GM21576 (cell line): Measurements from ENCODE around the gene SLC6A13.

Source experiments
- ATAC-seq: cut with Tn5 transposase; IDR thresholded peaks from one replicate; pipeline ENCODE4 v1.9.1; 2021; ENCODE audit warnings: mild to moderate bottlenecking, moderate library complexity; ENCODE audit not compliant: unreplicated experiment

SLC6A13 gene

DNA sequence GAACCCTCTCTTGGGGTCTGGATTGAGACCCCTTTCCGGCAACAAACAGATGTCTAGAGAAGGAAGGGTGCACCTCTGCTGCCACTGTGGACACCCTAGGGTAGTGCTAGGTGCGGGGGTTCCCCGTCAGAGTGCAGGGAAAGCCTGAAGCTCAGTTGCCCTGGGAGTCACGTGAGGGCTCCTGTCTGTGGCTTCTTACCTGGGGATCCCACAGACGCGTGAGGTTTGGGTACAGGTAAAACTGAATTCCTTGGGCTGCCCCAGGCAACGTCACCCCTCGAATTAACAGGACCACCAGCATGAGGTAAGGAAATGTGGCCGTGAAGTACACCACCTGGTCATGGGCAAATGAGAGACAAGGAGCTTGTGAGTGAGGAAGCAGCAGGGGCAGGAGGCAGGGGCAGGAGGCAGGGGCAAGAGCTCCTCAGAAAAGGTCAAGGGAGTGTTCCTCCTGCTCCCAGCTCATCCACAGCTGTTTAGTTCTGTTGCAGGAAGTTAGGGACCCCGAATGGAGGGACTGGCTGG lies 27.7 kb downstream of the SLC6A13 start:
- no peak for ATAC-seq

DNA sequence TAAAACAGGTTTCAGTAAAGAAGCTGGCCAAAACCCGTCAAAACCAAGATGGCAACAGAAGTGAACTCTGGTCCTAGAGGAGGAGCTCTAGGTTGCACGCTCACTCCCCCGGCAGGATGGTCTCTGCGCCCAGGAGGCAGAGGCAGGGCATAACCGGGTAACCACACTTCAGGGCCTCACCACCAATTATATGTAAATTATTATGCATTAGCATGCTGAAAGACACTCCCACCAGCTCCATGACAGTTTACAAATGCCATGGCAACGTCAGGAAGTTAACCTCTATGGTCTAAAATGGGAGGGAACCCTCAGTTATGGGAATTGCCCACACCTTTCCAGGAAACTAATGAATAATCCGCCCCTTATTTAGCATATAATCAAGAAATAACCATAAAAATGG lies 28.6 kb downstream of the SLC6A13 start:
- ATAC-seq = no peak

DNA sequence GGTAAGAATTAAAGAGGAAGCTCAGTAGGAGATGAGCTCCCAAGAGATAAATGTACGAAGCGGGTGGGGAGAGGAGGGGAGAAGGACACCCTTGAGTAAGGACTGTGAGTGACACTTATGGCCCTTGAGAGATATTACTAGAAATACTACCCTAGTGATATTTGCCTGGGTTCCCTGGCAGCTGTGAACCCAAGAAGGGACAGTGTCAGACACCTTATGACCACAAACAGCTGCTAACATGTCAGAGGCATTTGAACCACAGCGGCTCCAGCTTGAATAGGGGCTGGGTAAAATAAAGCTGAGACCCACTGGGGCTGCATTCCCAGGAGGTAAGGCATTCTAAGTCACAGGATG lies 29.0 kb downstream of the SLC6A13 start:
- ATAC-seq = no peak

DNA sequence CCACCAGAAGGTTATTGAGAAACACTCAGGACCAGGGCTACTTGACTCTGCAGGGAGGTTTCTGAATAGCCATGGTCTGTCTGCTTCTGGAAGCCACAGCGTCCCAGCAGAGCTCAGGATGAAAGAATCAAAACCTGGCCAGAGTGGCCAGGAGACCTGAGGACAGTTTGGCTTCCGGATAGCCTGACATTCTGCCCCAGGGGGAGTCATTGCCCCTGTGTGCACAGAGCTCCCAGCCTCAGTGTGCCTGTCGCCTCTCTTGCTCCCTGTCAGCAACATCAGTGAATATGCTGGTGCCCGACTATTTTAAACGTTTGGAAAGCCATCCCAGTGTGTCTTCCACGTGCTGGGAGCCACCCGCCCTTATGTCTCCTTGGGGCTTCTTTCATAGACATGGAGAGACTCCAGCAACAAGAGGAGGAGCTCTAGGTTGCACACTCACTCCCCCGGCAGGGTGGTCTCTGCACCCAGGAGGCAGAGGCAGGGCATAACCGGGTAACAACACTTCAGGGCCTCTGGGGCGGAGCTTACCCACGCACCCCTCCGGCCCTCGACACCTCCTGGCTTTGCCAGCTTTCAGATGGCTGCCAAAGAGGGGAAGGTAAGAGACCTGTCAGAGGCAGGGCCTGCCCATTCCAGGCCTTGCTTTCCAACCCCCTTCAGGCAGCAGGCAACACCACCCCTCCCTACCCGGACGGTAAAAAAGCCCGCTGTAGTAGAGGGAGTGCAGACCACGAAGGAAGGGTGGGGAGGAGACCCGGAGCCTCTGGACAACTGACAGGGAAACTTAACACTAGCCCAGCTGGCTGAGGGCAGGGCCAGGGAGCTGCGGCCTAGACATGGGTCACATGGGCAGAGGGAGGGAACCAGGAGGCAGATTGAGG lies 29.7 kb downstream of the SLC6A13 start:
- ATAC-seq = no peak

DNA sequence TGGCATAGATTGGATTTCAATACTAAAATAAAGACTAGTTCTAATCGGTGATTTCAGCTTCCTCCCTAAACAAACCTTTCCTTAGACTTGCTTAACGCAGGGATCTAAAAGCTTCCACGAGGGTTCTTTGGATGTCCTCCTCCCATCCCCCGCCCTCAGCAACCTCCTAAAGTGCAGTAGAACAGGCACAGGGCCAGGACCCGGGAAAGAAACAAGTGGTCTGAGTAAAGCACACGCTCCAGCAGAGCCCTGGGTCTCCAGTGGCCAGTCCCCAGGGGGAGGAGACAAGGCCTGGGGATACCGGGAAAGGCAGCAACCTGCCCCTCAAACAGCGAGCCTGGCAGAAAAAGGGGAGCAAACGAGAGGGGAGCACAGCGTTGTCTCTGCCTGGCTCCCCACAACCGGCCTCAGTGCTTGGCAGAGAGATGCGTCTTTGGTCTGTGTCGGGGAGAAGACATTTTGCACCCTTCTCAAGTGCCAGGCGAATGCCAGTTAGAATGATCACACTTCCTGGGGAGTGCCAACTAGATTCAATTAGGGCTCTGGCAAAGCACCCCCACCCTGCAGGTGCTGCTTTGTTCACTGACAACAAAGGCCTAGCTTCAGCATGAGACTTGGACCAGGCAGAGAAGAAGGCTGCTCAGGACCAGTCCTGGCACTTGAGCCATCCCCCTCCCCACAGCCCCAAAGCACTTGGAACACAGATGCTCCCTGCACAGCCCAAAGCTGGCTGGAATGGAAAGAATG lies 31.5 kb downstream of the SLC6A13 start:
- no peak for ATAC-seq

DNA sequence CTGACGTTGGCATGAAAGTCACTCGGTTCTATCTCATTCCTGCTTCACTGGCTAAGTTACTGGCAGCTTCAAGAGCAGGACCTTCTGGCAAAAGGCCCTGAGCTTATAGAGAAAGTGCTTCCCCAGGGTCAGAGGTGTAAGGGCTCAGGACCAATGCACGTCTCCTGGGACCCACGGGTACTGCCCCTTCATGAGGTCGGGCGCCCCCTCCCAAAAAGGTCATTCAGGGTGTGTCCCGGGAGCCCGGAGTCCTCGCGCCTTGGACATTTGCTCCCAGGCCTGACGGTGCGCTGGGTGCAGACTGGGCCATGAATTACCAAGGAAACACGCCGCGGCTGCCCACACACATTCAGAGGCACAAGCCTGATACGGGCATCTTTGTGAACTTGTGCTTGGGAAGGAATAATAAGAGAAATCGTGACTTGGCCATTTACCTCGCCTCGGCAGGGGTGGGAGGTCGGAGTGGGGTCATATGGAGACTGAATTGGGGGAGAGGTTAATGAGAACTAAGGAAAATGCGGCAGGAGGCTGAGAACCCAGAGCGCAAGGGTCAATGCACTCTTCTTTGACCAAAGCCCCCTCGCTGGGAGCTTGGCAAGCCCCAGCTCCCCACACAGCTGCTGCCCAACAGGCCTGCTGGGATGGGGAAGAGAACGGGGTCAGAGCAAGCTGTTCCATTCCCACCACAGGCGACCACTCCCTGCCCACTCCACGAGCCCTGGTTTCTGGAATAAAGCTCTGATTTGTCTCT lies 33.0 kb downstream of the SLC6A13 start:
- no peak for ATAC-seq

DNA sequence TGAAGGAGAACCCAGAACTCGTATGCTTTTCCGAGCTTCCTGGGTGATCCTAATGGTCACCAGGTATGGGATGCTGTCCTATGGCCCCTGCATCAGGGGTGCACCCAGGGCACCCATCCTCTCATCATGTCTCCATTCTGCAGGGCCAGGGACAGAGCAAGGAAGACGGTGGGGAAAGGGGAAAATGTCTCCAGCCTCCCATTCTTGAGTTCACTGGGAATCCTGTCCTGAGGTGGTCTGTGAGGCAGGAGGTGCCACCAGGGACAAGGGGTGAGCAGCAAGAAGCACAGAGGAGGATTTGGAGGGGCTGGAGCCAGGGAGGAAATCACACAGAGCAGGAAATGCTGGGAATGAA lies 33.8 kb downstream of the SLC6A13 start:
- ATAC-seq = no peak

DNA sequence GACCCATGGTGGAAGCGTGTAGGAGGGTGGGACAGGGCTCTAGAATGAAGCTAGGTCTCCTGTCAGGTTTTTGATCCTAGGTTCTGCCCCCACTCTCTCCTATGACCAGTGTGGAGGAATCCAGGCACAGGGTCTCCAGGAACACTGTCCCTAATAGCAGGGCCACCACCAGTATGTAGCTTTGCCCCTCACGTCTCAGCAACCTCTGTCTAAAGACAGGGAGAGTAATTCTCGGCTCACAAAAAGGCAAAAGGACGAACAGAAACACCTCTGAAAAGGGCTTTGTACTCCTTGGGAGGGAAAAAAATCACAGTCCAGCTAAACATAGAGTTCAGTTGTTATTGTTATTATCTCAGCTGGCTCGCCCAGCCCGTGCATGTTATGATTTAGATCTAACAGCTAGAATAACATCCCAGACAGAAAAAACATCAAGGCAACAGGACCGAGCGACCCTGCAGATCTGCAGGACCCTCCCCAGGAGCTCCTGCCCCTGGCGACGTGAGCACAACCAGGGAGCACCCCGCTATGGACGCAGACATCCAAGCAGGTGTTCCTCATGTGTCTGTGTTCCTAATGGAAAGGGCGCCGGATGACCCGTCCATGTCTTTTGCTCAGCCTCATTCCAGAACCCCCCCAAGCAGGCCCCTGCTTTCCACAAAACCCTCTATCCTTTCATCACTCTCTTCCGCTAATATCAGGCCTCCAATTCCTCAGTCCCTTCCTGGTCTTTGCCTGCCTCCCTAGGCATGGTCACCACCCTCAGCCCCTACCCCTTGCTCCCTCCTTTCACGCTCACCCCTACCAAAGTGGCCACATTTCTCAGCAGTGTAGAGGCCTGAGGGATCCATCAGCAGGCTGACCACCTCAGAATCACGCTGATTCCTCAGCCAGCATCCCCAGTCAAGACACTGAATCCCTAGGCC lies 34.5 kb downstream of the SLC6A13 start:
- no peak for ATAC-seq

DNA sequence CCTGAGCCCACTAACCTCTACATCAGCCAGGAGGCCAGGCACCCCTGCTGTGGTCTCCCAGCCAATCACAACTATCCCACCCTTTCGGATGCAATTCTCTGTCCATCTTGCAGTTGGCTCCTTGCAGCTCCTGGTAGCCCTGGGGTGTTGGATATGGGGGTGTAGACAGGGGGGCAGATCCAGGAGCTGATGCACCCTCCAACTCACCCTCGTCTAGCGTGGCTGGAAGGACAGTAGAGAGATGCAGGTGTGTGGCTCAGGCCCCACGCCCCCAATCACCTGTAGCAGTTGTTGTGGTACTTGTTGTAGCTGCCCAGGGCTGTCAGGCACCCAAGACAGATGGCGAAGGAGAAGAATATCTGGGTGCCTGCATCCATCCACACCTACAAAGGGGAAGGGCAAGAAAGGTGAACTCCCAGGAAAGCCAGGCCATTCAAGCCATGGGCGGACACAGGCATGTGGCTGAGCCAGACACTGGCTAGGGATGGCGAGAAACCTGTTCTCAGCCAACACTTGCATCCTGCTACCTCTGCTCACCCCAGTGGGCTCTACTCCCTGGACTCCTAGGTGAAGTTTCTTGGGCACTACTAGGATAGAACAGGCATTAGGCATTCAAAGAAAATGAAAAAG lies 35.2 kb downstream of the SLC6A13 start:
- ATAC-seq = no peak

DNA sequence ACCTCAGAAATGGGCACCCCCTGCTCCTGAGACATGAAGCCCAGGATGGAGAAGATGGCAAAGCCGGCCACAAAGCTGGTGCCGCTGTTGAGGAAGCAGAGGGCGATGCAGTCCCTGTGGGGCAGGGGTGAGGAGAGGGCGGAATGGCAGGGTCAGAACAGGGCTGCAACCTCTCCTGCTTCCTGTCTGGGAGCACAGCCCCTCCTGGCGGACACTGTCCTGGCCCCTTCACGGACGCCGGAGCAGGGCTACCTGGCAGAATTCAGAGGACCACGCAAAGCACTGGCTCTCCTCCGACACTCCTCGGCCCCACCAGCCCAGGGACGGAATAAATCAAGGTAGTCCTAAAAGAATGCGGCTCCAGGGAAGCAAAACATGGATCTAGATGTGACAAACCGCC lies 36.2 kb downstream of the SLC6A13 start:
- no peak for ATAC-seq

DNA sequence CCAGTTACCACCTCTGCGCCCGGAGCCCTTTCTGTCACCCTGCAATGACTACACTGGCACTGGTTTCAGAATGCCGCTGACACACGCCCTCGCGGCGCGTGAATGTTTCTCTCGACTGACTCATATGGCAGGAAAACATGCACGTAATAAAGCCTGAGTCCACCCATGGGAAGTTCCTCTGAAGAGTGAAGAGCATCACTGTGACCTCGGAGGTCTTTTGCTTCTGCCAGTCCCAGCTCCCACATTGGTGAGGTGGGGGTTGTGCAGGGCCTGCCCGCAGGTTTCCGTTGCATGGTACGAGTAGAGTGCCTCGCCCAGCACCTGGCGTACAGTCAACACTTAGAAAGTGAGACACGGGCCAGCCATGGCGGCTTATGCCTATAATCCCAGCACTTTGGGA lies 37.6 kb downstream of the SLC6A13 start:
- ATAC-seq = no peak

DNA sequence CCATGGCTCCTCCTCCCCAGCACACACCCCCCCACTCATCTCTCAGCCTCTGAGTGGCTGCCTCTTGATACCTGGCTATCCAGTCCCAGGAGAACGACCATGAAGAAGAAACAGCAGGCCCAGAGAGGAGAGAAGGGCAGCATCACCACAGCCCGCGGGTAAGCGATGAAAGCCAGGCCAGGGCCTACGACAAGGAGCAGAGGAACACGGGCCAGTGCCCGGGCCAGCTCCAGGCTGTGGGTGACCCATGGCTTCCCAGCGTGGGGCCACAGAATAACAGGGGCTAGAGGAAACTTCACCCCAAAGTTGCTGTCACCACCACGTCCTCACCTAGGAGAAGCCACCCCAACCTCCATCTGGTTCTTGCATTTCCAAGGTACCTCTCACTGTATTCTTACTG lies 38.3 kb downstream of the SLC6A13 start:
- ATAC-seq = no peak

DNA sequence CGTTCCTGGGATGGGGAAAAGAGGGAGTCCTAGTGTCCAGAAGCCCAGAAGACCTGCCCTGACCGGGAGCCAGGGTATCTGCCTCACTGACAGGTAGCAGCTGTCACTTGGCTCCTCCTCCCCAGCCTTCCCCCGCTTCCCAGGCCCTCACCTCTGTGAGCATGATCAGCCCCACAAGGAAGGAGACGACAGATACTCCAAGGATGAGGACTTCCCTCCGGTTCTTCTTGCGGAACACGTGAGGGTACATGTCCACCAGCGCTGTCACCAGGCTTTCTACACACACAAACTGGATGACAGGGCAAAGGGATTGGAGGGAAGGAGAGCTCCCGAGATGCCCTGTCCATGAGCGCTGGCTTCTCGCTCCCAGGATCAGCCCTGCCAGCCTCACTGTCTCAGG lies 38.8 kb downstream of the SLC6A13 start:
- ATAC-seq = no peak

DNA sequence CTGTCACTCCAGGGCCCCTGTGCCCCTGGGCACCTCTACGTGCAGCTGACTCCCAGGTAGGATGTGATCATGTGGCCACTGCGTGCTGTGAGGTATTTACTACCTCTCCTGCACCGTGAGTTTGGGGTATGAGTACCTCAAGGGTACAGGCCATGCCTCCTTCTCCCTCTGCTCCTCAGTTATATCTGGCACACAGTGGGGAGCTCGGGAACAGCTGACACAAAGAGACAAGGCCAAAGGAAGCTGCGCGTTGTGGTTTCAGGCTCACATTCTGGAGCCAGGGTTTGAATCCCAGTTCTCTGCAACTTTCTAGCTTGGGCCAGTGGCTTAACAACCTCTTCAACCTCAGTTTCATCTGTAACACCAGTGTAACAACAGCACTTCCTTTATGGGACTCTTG lies 40.9 kb downstream of the SLC6A13 start:
- ATAC-seq = no peak

DNA sequence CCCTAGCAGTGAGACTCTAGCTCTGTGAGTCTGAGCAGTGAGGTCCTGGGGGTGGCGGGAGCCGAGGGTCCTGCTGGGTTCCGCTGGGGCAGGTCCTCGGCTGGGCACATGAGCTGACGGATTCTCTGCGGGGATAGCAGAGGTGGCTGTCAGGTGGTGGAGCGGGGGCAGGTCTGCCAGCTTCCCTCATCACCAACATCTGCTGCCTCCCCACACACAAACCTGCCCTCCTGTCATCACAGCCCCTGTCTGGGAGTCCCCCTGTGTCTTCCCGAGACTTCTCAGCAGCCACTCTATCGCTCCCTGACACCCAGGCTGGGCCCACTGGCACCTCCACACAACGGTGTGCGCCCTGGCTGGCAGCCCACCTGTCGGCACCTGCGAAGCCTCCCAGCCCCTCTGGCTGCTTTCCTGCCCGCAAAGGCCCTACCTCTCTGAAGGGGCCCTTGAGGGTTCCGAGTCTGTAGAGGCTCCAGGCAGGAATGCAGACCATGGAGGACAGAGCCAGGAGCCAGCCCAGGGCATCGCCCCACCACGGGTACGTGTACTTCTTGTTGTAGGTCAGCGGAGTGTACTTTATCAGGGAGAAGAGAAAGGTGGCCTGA lies 41.6 kb downstream of the SLC6A13 start:
- ATAC-seq = no peak

DNA sequence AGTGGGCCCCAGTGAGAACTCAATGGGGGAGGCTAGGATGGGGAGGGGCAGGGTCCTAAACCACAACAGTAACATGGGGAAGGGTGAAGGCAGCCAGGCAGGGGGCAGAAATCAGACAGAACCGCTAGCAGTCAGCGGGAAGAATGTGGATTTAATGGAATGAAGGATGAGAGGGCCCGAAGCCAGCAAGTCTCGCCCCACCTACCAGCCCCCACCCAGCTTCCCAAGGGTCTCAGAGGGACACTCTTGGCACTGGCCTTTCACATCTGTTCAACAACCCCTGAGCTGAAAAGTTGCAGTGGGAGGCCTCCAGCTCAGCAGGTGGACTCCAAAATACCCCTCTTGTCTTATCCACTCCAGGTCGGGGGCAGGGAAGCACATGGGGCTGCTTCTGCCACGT lies 42.1 kb downstream of the SLC6A13 start:
- no peak for ATAC-seq

DNA sequence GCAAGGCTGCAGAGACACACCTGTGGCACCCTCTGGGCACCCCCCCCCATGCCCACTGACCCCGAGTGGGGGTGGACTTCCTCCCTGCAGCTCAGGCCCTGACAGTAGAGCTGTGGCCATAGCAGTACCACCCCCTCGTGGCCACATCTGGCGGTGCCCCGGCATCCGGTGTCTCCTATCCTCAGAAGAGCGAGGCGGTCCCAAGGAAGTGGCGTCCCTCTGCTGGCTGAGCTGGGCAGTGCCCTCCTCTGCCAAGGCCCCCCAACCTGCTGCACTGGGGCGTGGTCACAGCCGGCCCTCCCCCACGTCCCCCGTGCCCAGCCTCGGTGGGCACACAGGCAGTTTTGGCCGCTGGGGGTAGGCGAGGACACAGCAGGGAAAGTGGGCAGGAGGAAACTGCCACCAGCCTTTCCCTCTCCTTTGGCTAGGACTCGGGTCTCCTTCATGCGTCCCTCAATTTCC lies 42.7 kb downstream of the SLC6A13 start:
- peak; percentile 53 for ATAC-seq

DNA sequence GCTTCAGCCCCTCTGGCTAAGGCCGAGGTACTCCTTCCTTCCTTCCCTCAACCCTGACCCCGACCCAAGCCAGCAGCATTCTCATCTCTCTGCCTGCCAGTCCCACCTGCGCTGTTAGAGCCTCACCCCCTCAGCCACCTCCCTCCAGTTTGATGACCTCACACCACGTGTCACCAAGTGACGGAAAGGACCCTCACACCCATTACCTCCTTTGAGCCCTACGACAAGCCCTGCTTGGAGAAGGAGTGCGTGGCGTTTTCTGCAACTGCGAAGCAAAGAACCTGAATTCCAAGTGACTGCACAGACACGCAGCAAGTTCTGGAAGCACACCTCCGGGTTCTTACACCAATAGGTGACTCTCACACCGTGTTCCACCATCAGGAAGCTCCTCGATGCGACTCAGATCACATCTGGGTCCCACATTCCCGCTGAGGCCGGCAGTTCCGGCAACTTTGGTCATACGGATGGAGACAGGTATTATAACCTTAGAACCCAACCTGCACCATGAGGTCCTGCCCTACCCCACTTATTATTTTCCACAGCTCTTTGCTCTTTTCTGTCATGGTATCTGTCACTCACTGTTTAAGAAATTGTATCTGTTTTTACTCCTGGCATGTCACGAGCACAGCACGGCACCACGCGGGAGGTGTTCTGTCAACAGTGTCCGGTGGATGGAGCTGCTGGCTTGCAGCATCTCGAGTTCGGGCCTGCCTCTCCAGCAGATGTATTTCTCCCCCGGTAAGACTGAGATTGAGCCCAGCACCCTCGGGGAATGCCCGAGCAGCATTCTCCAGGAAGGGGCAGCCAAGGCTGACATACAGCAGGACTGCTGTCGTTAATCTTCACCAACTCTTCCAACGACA lies 43.7 kb downstream of the SLC6A13 start:
- no peak for ATAC-seq

DNA sequence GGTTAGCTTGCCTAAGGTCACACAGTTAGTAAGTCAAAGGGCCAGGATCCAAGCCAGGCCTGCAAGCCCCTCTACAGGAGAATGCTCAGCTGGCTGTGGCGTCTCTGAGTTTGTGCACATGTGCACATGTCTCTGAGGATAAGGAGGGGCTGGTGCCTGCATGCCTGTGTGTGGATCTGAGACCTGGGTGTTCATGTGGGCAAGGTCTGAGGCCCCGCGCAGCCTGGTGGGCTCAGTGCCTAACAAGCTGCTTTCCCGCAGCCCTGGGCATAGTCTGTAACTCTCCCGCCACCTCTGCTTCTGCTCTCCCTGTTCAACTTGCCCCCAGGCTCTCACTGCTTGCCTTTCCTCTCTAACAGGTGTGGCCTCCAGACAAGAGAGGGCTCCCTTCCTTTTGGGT lies 44.4 kb downstream of the SLC6A13 start:
- no peak for ATAC-seq
